ENCODE data around the gene WDR5. TPM values are rescaled to one million over a fixed set of nuclear protein-coding genes. Genes with fewer than 3 reads are reported as not detected.

WDR5 gene
- total and polyA plus RNA-seq, 9 donors, result 8.7 to 33.5 (median 28.4) TPM

DNA sequence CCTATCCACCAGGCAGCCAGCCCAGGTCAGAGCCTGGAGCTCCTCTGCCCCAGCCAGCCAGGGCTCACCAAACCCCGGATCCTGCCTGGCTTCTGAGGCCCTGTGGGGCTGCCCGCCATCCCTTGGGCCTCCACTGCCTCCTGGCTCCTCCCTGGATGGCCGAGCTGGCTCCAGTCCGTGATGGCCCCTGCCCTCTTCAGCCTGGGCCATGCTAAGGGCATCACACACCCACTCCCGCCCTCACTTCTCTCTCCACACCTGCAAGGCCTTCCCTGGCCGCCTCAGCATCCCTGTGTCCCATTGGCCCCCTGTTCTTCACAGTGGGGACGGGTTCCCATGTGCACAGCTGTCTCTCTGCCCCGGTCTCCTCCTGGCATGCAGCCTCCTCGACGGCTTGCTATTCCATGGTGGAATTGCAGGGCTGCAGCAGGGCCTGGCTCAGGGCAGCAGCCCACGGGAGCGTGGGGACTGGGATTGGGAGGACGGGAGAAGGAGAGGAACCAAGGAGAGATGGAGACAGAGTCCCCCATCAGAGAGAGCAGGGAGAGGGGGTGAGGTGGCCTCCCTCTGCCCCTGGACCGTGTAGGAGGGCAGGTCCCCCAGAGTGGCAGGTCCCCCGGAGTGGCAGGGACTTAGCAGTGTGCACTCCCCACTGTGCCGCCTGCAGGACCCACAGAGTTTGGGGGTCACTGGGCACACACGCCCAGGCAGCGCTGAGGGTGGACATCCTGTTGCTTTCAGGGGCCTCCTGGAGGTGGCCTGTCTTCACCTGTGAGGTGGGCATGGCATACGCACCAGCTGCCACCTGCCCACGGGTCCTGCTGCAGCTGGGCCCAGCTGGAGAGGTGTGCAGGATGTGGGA is 45.1 kb downstream of the WDR5 start:
- intact Hi-C loops (cut with DNase I), result loop anchor here in 1 of 4 donors (10.0 kb wide), 1 partner anchor 1924 kb away; no protein-coding TSS in a partner anchor
- no peak for TF ChIP-seq CTCF (IDR thresholded peaks at IDR 0.05)
- Histone ChIP-seq H3K4me3 (no peak overlapping the region), H3K9me3 (no peaks in the 10 kb centered on the region), H3K4me1 (ENCODE audit: insufficient read depth) (peaks cover 13% of the 10 kb centered on the region), H3K27me3 (no peaks in the 10 kb centered on the region), H3K27ac (no peak overlapping the region), H3K36me3 (no peaks in the 10 kb centered on the region)
- DNase-seq, result peak in 3 of 5 donors; percentile 20 to 39 (median 28)
- 85 to 92% (median 88%) methylated on average over 18 to 20 of the region's 20 CpGs for WGBS, 3 donors

DNA sequence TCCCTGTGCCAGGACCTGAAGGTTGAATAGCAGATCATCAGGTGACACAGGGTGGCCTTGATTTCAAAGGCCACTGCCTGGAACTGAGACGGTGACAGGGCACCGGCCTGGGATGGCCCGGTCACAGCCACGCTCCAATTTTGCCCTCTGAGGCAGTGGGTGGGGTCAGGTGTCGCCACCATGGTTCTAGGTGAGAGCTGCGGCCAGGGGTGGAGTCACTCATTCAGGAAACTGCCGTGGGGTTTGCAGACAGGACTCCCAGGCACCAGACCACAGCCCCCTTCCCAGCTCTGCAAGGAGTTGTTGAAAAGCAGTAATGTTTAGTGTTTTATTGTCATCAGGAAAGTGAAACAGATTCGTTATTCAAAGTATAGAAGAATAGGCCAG is 45.8 kb downstream of the WDR5 start:
- WGBS, 3 donors, result 86 to 91% (median 90%) methylated on average over 8 of the region's 8 CpGs
- TF ChIP-seq EP300 (IDR thresholded peaks at IDR 0.05) (no peak), POLR2A (IDR thresholded peaks at IDR 0.05) (no peak), CTCF (IDR thresholded peaks at IDR 0.05) (no peak)
- H3K4me3 ChIP-seq, result no peak overlapping the region

GRCh38 chr9:134182554-134183085 is 46.7 kb downstream of the WDR5 start:
- 87 to 95% (median 90%) methylated on average over 4 of the region's 4 CpGs for WGBS, 3 donors
- Histone ChIP-seq H3K4me1 (ENCODE audit: insufficient read depth) (peaks cover 16% of the 10 kb centered on the region), H3K4me3 (no peak overlapping the region), H3K36me3 (no peaks in the 10 kb centered on the region), H3K9me3 (no peaks in the 10 kb centered on the region), H3K27me3 (no peaks in the 10 kb centered on the region), H3K27ac (no peak overlapping the region)
- intact Hi-C loops (cut with DNase I), result loop anchor here in 1 of 4 donors (10.0 kb wide), 1 partner anchor 1922 kb away; no protein-coding TSS in a partner anchor
- peak in 2 of 5 donors; percentile 13 to 16 for DNase-seq
- TF ChIP-seq CTCF (IDR thresholded peaks at IDR 0.05) (no peak), POLR2A (IDR thresholded peaks at IDR 0.05) (no peak), EP300 (IDR thresholded peaks at IDR 0.05) (no peak)

More for the DNA sequence above, 45.8 kb downstream of the WDR5 start:
- H3K9me3 ChIP-seq, result no peaks in the 10 kb centered on the region
- DNase-seq, result peak in 2 of 5 donors; percentile 16 to 36
- intact Hi-C loops (cut with DNase I), result loop anchor here in 1 of 4 donors (10.0 kb wide), 1 partner anchor 1923 kb away; no protein-coding TSS in a partner anchor
- H3K27ac ChIP-seq, result no peak overlapping the region
- H3K4me1 ChIP-seq (ENCODE audit: insufficient read depth), result peaks cover 10% of the 10 kb centered on the region
- H3K27me3 ChIP-seq, result no peaks in the 10 kb centered on the region
- no peaks in the 10 kb centered on the region for H3K36me3 ChIP-seq

DNA sequence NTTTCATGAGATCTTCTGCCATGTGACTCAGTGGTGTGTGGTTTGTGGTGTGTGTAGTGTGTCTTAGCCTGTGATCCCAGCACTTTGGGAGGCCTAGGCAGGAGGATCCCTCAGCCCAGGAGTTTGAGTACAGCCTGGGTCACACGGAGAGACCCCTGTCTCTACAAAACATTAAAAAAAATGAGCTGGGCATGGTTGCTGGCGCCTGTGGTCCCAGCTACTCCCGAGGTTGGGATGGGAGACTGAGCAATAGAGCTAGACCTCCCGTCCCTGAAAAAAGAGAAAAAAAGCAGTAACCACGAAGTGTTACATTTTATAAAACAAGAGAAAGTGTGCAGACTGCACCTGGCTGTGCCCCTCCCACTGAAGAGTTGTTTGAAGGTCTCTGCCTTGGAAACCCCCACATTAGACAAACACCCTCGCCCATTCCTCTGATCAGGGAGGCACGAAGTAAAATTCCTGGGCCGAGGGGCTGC is 49.7 kb downstream of the WDR5 start:
- peak in 4 of 5 donors; percentile 12 to 36 (median 21) for DNase-seq
- Histone ChIP-seq H3K4me1 (ENCODE audit: insufficient read depth) (peaks cover 25% of the 10 kb centered on the region), H3K27me3 (no peaks in the 10 kb centered on the region), H3K4me3 (no peak overlapping the region), H3K9me3 (no peaks in the 10 kb centered on the region), H3K36me3 (no peaks in the 10 kb centered on the region), H3K27ac (peak overlapping the region in 1 of 2 donors; percentile 76)
- TF ChIP-seq EP300 (IDR thresholded peaks at IDR 0.05), result no peak
- TF ChIP-seq CTCF (IDR thresholded peaks at IDR 0.05), result no peak
- TF ChIP-seq POLR2A (IDR thresholded peaks at IDR 0.05), result no peak
- intact Hi-C loops (cut with DNase I), result loop anchor here in 1 of 4 donors (10.0 kb wide), 1 partner anchor 1919 kb away; no protein-coding TSS in a partner anchor
- 41 to 51% (median 44%) methylated on average over 8 of the region's 8 CpGs for WGBS, 3 donors

Data from ovary (tissue), 9 donors.